Stimulated activated CD4-positive, alpha-beta T cell treated with anti-CD3 and anti-CD28 coated beads, TNF-alpha, amount 100 ng/mL, for 4 hours (primary cell): ENCODE data around the gene EVC.
"Not testable (repeated sequence)": the region's sequence is repeated elsewhere in the genome, so short reads cannot be mapped to it uniquely, and the experiment has no call there.

Experiments used
- DNase-seq, 3 experiments: peaks; one replicate each; pipeline ENCODE4 v3.0.0-alpha.2; 2020; ENCODE audit warnings: low read depth in 3 of 3

Gene EVC

DNA sequence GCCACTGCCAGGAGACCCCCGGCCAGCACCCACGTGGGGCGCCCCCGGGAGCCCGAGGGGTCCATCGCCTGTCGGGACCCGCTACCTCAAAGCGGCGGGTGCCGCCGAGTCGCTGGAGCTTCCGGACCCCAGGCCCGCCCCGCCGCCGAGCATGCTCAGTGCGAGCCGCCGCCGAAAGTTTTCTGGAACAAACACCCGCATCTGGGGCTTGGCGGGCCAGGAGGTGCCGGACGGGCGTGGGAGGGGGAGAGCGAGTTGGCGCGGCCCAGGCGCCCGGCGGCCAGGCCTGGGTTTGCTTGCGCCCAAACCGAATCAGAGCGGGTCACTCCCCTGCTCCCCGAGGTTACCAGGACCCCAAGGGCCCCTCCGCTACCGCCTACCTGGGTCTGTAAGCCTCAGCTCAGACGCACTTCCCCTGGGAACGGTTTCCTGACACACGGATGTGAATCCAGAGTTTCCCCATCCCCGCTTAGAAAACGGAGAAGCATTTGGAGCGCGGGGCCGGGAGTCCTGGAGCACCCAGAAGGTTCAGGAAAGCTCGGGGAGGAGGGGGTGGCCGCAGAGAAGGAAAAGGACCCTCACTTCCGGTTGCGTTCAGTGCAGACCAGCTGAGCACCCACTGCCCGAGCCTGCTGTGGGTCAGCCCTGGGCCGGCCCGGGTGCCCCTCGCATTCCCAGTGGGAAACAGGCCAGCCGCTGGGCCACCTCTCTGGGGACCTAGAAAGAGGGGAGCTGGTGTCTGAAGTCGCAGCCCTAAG lies 2.4 kb upstream of the EVC start, which contains the start of gene EVC2:
Gene EVC2, minus strand, starts transcription at position 111 of the 758 bp plus-strand sequence. Its CDS starts 46 bp downstream, at position 65.
- DNase-seq, result no peak

DNA sequence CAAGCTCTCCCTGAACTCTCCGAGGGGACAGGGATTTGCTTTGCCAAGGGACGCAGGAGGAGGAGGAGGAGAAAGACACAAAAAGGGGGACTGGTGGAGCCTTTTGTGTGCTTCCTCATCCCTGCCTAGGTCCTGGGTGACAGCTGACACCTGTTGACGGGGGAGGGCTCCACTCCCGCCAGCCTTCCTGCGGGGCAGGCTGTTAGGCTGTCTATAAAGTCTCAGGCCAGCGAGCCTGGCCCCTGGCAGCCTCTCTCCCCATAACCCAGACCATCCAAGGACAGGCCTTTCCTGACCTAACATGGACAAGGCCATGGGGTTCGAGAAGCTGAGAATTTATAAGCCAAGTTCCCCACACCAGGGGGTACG lies 1.8 kb upstream of the EVC start:
- DNase-seq, result no peak

DNA sequence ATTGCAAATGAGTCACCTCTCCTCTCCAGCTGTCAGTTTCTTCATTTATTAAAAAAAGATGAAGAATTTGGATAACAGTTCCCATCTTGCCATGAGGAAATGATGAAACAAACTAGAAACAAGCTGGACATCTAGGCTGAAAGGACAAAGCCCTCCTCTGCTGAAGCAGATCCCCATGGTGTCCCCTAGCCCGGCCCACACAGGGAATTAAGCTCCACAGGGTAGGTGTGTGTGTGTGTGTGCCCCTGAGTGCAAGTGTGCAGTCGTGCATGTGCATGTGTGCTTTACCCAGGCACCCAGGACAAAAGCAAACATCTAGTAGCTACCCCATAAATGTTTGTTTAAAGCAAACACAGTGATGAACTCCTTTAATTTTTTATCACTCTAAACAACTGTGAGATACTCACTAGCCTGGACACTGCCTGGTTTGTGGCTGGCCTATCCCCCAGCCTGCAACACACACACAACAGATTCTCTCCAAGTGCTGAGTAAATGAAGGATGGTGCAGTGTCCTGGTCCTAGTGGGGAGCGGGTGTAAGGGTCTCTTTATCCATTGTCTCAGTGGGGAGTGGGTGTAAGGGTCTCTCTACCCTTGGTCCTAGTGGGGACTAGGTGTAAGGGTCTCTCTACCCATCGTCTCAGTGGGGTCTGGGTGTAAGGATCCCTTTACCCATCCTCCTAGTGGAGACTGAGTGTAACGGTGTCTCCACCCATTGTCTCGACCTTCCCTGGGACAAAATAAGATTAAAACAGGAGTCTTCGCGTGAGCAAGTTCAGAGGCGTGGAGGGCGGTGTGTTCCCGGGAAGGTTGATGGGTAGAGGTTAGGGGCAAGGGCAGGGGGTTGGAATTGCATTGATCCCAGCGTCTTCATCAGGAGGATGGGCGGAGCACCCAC lies 688 bp upstream of the EVC start:
- DNase-seq, result no peak

DNA sequence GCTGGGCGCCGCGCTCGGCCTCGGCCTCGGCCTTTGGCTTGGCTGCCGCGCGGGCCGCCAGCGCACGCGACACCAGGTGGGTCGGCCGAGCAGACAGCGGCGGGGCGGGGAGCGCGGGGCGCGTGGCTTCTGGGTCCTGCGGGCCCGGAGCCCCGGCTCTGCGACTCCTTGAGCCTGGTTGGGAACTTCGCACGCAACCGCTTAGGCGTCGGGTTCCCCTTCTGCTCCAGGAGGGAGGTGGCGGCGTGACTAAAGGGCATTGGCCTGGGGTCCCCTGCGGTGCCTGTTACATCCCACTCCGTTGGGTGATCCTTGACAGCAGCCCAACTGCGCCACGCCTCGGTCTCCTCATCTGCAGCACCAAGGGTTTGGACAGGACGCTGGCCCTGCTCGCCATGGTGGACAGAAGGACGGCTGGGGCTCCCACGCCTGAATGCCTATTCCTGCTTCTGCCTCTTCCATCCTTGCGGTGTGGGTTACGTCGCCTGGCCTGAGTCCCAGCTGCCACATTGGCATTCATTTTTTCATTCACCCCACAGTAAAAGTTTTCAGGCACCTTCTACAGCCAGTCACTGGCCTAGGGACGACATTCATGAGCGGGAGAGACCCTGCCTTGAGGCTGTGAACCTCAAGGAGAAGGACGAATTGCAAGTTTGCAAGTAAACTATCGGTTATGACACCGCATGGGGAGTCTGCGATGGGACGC lies 631 bp downstream of the EVC start:
- DNase-seq, result no peak

DNA sequence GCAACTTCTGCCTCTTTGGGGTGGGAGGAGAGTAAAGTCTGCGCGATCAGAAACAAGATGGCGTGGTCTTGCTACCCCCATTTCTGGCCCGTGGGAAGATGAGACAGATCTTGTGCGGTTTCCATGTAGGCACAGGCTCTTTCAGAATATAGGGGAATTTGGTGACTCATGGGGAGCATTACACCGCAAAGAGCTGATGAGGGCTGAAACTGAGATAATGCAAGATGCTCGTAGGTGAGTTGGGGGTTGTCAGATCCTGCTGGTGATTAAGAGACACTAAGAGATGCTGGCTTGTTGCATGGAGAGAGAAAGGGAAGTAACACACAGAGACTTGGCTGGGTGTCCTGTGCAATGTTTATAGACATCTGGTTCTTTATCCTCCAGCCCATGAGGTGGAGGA lies 1.5 kb downstream of the EVC start:
- no peak for DNase-seq

DNA sequence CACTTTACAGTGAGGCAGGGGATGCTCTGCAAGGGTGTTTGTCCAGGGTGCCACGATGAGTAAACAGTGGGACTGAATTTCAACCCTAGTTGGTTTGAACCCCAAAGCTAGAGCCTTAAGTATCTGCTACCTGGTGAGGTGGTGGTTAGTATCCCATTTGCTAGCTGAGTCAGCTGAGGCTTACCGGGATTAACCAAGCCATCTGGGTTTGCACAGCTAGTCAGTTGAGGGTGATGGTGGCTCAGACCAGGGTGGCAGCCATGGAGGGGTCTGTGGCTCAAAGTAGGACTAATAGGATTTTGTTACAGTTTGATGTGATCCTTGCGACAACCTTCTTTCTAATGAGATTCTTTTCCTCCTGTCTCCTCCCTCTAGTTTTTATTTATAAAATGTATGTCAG lies 1.9 kb downstream of the EVC start:
- DNase-seq, result no peak

DNA sequence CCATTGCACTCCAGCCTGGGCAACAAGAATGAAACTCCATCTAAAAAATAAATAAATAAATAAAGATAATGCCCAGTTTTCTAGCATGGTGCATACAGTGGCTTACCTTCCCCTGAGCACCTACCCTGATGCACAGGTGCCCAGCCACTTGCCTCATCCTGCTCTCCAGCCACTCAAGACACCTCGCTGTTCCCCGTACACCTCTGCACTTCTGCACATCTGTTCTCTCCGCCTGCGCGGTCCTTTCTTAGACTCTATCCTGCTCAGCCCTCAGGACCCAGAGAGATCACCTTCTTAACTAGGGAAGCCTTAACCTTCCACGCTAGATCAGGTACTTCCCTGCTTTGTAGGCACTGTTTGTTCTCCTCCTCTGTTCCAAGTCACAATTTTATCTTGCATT lies 2.9 kb downstream of the EVC start:
- no peak for DNase-seq

DNA sequence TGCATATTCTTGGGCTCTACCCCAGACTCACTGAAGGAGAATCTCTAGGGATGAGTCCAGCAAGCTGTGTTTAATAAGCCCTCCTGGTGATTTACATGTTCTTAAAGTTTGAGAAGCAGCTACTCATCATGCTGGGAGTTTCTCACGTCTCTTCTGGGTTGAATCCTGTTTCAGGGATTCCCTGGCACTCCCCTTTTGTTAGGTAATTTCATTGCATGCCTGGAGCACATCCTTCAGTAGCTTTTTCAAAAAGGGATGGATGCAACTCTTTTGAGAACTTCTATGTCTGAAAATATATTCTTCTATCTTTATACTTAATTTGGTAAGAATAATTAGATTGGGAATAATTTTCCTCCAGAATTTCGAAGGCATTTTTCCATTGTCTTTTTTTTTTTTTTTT lies 4.4 kb downstream of the EVC start:
- no peak for DNase-seq

DNA sequence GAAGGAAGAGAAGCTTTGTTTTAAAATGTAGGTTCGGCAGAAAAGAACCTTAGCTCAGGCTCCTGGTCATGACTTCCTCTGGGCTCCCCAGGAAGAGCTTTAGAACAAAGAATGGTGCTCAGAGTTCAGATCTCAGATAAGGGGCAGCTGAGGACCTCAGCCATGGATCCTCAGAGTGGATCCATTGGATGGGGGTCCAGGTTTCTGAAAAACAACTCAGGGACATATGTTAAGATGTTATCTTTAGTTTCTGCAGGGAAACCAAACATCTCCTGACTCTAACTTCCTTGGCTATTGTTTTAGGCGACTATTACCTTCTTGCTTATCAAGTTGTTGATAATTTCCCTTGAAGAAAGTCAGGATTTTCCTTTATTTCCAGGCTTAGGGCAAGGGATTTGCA lies 5.4 kb downstream of the EVC start:
- DNase-seq, result no peak

DNA sequence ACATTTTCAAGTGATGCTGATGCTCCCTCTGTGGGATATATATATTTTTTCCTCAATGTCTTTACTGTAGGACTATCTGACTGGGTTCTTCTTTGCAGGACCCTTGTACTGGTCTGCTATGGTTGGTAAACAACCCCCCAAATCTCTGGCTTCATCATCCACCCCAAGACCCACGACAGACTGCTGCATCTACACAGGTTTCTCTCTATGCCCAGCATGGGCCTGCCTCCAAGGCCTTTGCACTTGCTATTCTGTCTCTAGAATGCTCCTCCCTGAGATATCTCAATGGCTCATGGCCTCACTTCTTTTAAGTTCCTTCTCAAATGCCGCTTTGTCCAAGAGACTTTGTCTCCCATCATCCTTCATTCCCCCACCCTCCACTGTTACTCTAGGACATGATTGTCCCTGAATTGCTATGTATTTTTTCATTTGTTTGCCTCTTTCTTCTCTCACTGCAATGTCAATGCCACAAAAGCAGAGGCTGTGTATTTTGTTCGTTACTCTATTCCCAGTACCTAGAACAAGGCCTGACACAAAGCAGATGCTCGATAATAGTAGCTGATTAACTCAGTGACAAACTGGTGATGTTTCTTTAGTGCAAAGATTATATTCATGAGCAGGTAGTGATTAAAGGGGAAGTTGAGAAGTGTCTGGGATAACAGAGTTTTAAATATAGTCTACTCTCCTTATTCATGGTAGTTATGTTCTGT lies 6.6 kb downstream of the EVC start:
- no peak for DNase-seq

DNA sequence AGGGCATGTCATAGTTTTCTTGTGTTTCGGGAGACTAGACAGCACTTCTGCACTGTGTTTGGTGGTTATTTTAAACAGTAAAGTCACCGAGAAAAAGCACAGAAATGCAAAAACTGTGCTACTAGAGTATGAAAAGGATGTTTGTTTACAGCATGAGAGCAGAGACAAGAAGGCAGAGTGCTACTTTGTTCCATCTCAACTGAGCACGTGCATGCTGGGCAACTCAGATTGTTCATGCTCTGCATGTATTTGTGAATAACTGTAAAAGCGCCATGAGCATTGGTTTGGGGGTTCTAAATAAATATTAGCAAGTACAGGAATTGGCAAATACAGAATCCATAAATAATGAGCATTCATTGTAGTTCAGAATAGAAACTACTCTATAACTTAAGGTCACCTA lies 7.4 kb downstream of the EVC start:
- no peak for DNase-seq

DNA sequence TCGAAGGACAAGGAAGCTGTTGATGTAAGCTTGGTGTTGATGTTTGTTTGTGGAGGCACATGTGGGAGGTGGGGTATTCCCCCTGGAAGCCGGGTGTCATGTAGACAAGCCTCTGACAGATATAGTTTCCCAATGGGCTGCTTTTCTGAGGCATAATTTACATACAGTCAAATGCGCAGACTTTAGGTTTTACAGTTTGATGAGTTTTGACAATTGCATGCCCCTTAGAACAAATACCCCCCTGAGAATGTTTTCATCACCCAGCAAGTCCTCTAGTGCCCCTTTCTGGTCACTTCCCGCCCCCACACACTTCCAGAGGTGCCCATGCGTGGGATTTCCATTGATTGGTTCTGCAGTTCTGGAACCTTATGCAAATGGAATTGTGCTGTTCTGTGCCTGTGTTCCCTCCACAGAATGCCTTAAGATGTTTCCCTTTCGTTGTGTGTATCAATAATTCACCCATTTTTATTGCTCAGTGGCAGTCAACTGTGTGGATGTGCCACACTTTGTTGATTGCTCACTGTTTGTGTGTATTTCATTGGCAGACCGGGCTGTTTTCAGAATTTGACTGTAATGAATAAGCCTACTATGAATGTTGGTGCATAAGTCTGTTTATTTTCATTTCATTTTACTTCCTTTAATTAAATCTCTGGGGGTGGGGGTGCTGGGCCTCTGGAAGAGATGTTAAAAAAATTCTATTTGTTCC lies 8.5 kb downstream of the EVC start:
- DNase-seq, result no peak

DNA sequence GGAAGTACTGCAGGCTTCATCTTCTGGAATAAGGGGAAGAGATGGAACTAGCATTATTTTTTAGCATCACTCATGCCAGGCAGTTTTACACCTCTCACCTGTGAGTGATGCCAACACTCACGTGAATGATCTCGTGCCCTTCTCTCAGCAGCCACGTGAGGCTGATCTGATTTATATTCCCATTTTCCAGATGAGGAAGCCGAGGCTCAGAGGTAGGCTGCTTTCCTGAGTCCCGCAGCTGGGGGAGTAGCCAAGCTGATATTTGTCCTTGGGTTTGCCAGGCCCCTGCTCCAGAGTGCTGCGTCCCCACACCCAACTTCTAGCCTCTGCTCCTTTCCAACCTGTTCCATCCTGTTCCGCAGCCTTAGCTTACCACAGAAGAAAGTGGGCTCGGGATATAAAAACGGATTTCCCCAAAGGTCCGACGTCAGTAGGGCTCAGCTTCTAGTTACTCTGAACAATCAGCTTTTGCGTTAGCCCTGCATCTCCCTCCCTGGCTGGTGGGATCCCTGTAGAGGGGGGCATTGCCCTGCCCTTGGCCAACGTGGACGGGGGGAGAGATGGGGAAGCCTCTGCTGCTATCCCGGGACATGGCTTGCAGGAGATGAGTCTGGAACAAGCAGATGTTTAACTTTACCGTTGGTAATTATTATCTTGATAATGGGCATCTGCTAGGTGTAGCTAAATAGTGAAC lies 9.3 kb downstream of the EVC start:
- no peak for DNase-seq

DNA sequence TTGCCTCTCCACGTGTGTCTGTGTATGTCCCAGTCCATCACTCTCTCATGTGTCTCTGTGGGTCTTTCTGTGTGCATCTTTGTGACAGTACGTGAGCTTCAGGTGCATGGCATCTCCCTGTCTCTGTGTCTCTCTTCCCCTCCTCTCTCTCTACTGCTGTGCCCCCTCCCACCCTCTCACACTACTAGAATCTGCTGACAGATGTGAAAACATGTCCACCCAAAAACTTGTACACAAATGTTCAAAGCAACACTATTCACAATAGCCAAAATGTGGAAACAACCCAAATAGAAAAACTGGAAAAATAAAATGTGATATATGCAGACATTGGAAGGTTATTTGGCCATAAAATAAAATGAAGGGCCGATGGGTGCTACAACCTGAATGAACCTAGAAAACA lies 10.0 kb downstream of the EVC start:
- no peak for DNase-seq

DNA sequence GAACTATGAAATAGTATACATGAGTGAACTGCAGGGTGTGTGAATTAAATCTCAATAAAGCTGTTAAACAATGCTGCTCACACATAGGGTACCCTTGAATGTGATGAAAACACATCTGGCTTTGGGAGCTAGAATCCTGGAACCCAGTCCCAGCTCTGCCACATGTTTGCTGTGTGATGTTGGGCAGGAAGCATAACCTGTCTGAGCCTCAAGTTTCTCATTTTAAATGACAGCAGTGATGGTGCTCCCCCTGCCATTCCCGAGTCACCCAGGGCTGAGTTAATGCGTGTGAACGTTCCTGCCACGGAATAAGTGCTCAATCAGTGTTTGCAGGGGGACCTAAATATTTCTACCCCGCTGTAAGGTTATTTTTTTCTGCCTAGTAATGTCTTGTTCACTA lies 10.9 kb downstream of the EVC start:
- no peak for DNase-seq

DNA sequence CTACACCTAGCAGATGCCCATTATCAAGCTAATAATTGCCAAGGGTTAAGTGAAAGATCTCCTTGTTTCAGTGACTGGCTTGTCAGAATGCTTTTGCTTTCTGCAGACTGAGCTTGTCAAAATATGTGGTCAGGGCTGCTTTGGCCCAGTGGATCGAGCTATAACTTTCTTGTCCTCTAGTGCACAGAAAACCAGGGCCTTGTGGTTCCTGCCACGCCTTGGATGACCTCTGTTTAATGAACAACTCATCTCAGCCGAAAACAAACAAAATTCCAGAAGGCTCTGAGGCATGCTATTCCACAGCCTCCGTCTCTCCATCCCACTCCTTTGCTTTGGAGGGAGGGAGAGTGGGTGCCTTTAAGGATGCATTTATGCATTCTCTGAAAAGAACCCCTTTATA lies 11.3 kb downstream of the EVC start:
- DNase-seq, result no peak

DNA sequence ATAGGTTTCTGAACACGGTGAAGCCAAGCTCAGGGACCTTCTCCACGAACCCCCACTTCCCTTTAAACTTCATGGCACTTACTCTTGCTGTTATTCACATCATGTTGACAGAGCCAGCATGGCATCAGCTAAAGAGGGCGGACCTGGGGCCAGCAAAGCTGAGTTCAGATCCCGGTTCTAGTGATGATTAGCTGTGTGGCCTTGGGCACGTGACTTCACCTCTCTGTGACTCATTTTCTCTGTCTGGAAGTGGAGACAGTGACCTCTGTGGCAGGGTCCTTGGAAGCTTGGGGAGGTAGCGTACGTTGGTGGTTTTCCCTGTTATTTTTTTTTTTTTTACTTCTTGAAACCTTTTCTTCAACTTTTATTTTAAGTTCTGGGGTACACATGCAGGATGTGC lies 13.4 kb downstream of the EVC start:
- no peak for DNase-seq

DNA sequence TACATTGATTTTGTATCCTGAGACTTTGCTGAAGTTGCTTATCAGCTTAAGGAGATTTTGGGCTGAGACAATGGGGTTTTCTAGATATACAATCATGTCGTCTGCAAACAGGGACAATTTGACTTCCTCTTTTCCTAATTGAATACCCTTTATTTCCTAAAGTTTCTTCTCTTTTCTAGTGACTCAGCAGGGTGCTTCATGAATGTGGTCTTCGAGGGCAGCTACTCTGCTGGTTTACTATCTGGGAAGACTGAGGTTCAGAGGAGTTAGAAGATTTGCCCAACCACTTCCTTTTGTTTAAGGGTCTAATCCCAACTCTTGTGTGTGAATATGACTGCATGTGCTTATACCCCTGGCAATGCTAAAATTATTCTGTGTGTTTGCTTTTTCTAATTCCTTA lies 17.4 kb downstream of the EVC start:
- DNase-seq, result not testable (repeated sequence)

DNA sequence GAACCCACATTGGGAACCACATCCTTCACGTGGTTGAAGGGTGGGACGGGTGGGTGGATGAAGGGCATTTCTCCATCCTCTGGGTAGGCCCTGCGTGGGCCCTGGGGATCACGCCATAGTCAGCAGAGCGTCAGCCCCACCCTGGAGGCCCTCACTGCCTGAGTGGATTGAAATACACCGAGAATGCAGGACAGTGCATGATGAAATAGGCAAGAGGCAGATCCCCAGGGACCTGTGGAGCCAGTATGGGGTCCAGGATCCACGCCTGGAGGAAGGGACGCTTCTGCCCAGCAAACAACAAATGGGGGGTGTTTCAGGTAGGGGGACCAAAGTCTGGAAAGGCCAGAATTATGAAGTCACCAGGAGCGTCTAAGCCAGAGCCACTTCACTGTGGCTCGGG lies 19.4 kb downstream of the EVC start:
- no peak for DNase-seq
